Colonic mucosa (tissue), 4 donors: Measurements from ENCODE around the gene NUP98. TPM values are rescaled to one million over a fixed set of nuclear protein-coding genes. Genes with fewer than 3 reads are reported as not detected.

Experiments
- DNase-seq: peaks from one replicate; pipeline ENCODE4 v3.0.0-alpha.2; 2020
- H3K27ac ChIP-seq: fragments of 200-600 bp; one replicate; pipeline ENCODE4 v1.8.0; 2021
- H3K27me3 ChIP-seq: fragments of 200-600 bp; one replicate; pipeline ENCODE4 v1.8.0; 2021
- H3K36me3 ChIP-seq: fragments of 200-600 bp; one replicate; pipeline ENCODE4 v1.8.0; 2021
- H3K4me1 ChIP-seq: fragments of 200-600 bp; one replicate; pipeline ENCODE4 v1.8.0; 2021; ENCODE audit warnings: mild to moderate bottlenecking
- H3K4me3 ChIP-seq: fragments of 200-600 bp; one replicate; pipeline ENCODE4 v1.8.0; 2021
- H3K9ac ChIP-seq, 2 donors: one replicate each; pipeline ENCODE4 v1.7.0; 2013; ENCODE audit warnings: control low read depth in 2 of 2, low read depth in 2 of 2, low read length in 2 of 2
- H3K9me3 ChIP-seq: fragments of 200-600 bp; one replicate; pipeline ENCODE4 v1.8.0; 2021
- intact Hi-C: fragments of 100-400 bp; cut with DNase I; formaldehyde crosslinking; loops from one replicate; pipeline ENCODE4 v1.14.1; 2022
- total RNA-seq, 2 donors: library from RNA; stranded (reverse); fragmentation: NEBNext Ultra II Directional in 1 of 2; extraction: Animal tissue kit (Norgen Biotek cat#: 25700) in 1 of 2; gene quantifications; one replicate each; pipeline ENCODE4 v1.2.1, GENCODE V29; 2021
- TF ChIP-seq, protein P1 (sequence below): fragments of 200-600 bp; IDR thresholded peaks from one replicate; pipeline ENCODE4 v1.8.0; 2022; ENCODE audit warnings: antibody characterized with exemption, mild to moderate bottlenecking
- donor health status: healthy.
- donor health status: DM: no; HTN: no; CAD: no.
- donor health status: DM: no; HTN: no; CAD: no.

NUP98 gene
- total RNA-seq, 2 donors from 2014 or later = 59.2 to 76.7 TPM

DNA sequence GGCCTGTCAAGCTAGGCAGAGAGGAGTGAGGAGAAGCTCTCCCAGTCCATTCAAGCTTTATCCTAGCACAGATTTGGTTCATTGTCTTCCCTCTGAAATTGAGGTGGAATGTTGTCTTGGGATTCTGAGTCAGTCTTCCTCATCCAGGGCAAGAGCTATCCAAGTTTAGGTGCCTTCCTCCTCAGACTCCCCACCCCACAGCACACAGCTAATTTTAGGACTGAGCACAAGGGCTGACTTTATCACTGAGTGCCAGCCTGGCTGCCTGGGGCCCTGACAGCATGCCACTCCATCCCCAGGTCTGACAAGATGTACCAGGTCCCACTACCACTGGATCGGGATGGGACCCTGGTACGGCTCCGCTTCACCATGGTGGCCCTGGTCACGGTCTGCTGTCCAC, 13.6 kb upstream of the NUP98 start:
- intact Hi-C loops = no loop called here
- TF ChIP-seq, protein P1, sequence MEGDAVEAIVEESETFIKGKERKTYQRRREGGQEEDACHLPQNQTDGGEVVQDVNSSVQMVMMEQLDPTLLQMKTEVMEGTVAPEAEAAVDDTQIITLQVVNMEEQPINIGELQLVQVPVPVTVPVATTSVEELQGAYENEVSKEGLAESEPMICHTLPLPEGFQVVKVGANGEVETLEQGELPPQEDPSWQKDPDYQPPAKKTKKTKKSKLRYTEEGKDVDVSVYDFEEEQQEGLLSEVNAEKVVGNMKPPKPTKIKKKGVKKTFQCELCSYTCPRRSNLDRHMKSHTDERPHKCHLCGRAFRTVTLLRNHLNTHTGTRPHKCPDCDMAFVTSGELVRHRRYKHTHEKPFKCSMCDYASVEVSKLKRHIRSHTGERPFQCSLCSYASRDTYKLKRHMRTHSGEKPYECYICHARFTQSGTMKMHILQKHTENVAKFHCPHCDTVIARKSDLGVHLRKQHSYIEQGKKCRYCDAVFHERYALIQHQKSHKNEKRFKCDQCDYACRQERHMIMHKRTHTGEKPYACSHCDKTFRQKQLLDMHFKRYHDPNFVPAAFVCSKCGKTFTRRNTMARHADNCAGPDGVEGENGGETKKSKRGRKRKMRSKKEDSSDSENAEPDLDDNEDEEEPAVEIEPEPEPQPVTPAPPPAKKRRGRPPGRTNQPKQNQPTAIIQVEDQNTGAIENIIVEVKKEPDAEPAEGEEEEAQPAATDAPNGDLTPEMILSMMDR = no peak
- Histone ChIP-seq H3K4me3 (no peak overlapping the region), H3K9ac (no peak overlapping the region), H3K27me3 (no peaks in the 10 kb centered on the region), H3K9me3 (no peaks in the 10 kb centered on the region), H3K4me1 (peaks cover 4% of the 10 kb centered on the region), H3K27ac (no peak overlapping the region), H3K36me3 (no peaks in the 10 kb centered on the region)
- no peak for DNase-seq

DNA sequence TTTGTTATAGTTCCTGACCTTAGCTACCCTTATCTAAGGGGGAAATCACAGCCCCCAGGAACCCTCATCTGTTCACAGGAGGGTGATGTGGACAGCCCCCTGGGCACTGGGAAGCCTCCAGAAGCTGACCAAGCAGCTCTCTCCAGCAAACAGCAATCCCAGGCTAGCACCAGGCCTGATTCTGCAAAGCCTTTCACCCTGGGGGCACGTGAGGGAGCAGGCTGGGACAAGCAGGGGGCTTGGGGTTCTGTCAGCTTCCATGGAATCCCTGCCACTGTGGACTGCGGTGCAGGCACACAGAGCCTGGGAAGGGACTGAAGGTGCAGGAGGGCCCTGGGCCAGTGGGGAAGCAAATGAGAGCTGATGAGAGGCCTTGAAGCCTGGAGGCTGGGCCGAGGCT, 13.1 kb upstream of the NUP98 start:
- no peak for DNase-seq
- Histone ChIP-seq H3K27ac (no peak overlapping the region), H3K9me3 (no peaks in the 10 kb centered on the region), H3K27me3 (no peaks in the 10 kb centered on the region), H3K4me1 (peaks cover 4% of the 10 kb centered on the region), H3K9ac (no peak overlapping the region), H3K4me3 (no peak overlapping the region), H3K36me3 (no peaks in the 10 kb centered on the region)
- intact Hi-C loops = no loop called here
- TF ChIP-seq, protein P1 = no peak

DNA sequence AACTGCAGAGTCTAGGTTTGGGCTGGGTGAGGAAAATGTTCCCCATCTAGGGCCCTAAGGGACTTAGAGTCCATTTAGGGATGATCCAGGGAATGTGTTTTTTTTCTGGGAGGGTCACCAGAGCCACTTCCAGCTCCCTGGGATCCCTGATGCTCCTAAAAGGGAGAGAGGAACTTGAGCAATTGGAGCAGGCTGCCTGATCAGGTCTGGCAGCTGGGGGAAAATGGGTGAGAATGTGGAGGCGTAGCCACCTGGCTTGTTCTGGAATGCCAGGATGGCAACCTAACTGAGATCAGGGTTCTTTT, 12.2 kb upstream of the NUP98 start:
- Histone ChIP-seq H3K4me3 (no peak overlapping the region), H3K9ac (peak overlapping the region in 1 of 2 donors; percentile 86), H3K9me3 (no peaks in the 10 kb centered on the region), H3K4me1 (peaks cover 4% of the 10 kb centered on the region), H3K27me3 (no peaks in the 10 kb centered on the region), H3K27ac (no peak overlapping the region), H3K36me3 (no peaks in the 10 kb centered on the region)
- intact Hi-C loops = no loop called here
- DNase-seq = no peak
- TF ChIP-seq, protein P1 = no peak

DNA sequence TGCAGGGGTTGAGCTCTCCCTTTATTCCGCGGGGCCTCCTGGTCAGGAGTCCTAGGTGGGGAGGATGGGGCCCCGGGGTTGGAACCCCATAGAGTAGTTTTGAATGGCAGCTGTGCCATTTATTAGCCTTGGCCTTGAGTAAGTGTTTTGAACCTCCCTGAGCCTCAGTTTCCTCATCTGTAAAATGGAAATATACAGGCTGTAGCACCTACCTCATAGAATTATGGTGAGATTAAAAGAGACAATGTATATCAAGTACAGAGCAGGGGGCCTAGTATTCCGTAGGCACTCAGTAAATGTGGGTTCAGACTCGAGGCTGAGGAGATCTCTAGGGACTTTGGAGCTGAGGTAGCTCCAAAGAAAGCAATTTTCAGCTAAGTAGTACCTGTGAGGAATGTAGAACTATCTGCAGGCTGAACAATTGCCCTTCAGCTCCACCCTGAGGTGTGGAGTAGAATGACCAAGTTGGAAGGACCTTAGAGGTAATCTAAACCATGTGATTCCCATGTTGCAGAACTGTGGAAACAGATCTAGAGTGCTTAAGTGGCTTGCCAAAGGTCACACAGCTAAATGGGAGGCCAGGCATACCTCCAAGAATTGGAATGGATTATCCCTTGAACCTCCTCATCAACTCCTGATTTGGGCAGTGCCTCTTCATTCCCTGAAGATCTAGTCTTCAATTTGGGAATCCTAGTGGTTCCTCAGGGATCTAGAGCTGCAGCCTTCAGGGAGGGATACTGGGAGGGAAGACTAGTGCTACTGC, 11.7 kb upstream of the NUP98 start:
- Histone ChIP-seq H3K4me1 (peaks cover 4% of the 10 kb centered on the region), H3K9me3 (no peaks in the 10 kb centered on the region), H3K9ac (peak overlapping the region; percentile 86 to 87), H3K36me3 (no peaks in the 10 kb centered on the region), H3K27me3 (no peaks in the 10 kb centered on the region), H3K27ac (peak overlapping the region; percentile 27), H3K4me3 (peak overlapping the region; percentile 78)
- TF ChIP-seq, protein P1 = peak; percentile 36
- intact Hi-C loops = no loop called here
- DNase-seq = peak; percentile 68

DNA sequence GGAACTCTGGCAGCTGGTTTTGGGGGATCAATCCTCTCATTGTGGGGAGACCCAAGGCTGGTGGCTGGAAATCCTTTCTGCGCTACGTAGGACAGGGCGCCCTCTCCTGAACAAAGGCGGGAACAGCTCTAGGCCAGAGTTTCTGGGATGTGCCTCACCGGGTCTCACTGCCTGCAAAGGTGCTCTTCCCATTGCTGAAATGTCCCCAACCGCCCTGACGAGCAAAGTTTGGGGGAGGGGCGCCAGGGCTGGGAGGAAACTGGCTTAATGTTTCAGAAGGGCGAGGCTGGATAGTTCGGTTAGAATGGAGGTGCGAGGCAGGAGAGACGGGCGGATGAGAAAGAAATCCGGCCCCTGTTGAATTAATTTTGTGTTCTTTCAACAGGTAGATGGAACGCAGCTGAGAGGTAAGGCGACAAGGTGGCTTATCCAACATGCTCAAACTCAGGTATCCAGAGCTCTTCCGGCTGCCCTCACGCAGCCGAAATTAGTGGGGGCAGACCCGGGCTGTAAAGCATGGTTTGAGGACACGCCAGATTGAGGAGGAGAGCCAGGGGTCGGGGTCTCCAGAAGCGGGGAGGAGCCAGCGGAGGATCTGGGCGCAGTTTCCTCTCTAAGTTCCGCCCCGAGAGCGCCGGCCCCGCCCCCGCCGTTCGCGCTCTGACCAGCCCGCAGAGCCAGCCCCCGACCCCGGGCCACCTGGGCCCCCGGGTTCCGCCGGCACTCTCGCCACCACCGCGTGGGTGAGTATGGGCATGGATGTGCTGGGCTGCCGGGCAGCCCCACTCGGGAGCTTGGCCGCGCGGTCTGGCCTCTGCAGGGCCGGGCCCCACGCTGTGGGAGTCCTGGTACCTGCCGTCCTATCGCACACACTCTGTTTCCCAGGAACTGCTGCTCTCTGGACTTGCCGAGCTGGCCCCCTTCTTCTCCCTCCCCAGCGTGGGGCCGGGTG, 10.8 kb upstream of the NUP98 start, which contains the start of gene PGAP2:
PGAP2 (plus strand) TSS at position 652 of the 952 bp plus-strand sequence. CDS start 2,700 bp downstream, outside the sequence.
- Histone ChIP-seq H3K4me3 (peak within 1 kb of the TSS; percentile 78), H3K9me3 (no peaks in the 10 kb centered on the region), H3K27me3 (no peaks in the 10 kb centered on the region), H3K9ac (peak within 1 kb of the TSS; percentile 86 to 87), H3K4me1 (peaks cover 4% of the 10 kb centered on the region), H3K27ac (peak within 1 kb of the TSS; percentile 27), H3K36me3 (no peaks in the 10 kb centered on the region)
- intact Hi-C loops = no loop called here
- TF ChIP-seq, protein P1 = peak; percentile 72
- peak; percentile 81 for DNase-seq
